Diencephalon (tissue), 1 donor: ENCODE measurements around the gene MARCHF10. TPM values are rescaled to one million over a fixed set of nuclear protein-coding genes. Genes with fewer than 3 reads are reported as not detected.

Experiments used
- small RNA-seq: library from RNA; depleted of rRNA; stranded (forward); fragments of <200 nt; gene quantifications from one replicate; pipeline ENCODE3, GENCODE V24; 2014
- total RNA-seq: library from RNA; depleted of rRNA; stranded (reverse); fragments of >200 nt; gene quantifications from one replicate; pipeline ENCODE4 v1.2.3, GENCODE V29; 2014

MARCHF10 gene
- 0.69 TPM for total RNA-seq

GRCh38 chr17:62807812-62808575, at the start of gene MARCHF10:
TSS of gene MARCHF10 (minus strand) at chr17:62808314. CDS start at chr17:62801735, 6,579 bp downstream.

Small RNA genes lying within 50 kb of the gene (small RNA-seq; reads per million reads assigned to genes)
- gene RF00019 (not detected), gene RNU6-446P (not detected)

Other genes starting within 250 kb of the MARCHF10 start
- 23.8 TPM for gene MRC2, start 180.6 kb downstream of the MARCHF10 start, total RNA-seq
- 162 TPM for gene TANC2, start 157.9 kb upstream of the MARCHF10 start, total RNA-seq